Measurements from ENCODE around the gene ODF2.
"Not testable (repeated sequence)": the region's sequence is repeated elsewhere in the genome, so short reads cannot be mapped to it uniquely, and the experiment has no call there.

Gene ODF2

GRCh38 chr9:128409978-128410377 is 45.8 kb upstream of the ODF2 start:
- H3K27me3 ChIP-seq (ENCODE audit: control insufficient read depth, insufficient read depth, low read length): no peaks in the 10 kb centered on the region
- H3K36me3 ChIP-seq (ENCODE audit: control insufficient read depth, insufficient read depth, low read length): no peaks in the 10 kb centered on the region
- H3K79me2 ChIP-seq: no peaks in the 10 kb centered on the region
- no peak overlapping the region for H3K9ac ChIP-seq
- no peaks in the 10 kb centered on the region for H3K9me3 ChIP-seq (ENCODE audit: control insufficient read depth, low read length)
- no peak overlapping the region for H3K4me2 ChIP-seq (ENCODE audit: low read length)
- H2AFZ ChIP-seq: no peak overlapping the region
- no peak overlapping the region for H3K27ac ChIP-seq
- TF ChIP-seq CTCF (IDR thresholded peaks at IDR 0.05): no peak
- no peak overlapping the region for H3K4me3 ChIP-seq (ENCODE audit: low read depth, low read length)
- H3K4me1 ChIP-seq: no peaks in the 10 kb centered on the region

GRCh38 chr9:128411364-128412119 is 44.3 kb upstream of the ODF2 start:
- Histone ChIP-seq H3K9me3 (ENCODE audit: control insufficient read depth, low read length) (no peaks in the 10 kb centered on the region), H3K9ac (no peak overlapping the region), H3K27me3 (ENCODE audit: control insufficient read depth, insufficient read depth, low read length) (no peaks in the 10 kb centered on the region), H3K27ac (no peak overlapping the region), H3K4me2 (ENCODE audit: low read length) (no peak overlapping the region), H3K4me3 (ENCODE audit: low read depth, low read length) (no peak overlapping the region), H2AFZ (no peak overlapping the region), H3K79me2 (no peaks in the 10 kb centered on the region), H3K4me1 (peaks cover 3% of the 10 kb centered on the region), H3K36me3 (ENCODE audit: control insufficient read depth, insufficient read depth, low read length) (no peaks in the 10 kb centered on the region)
- no peak for TF ChIP-seq CTCF (IDR thresholded peaks at IDR 0.05)

- peak; percentile 25 for TF ChIP-seq CTCF (IDR thresholded peaks at IDR 0.05)
- Histone ChIP-seq H3K4me2 (ENCODE audit: low read length) (no peak overlapping the region), H3K4me3 (ENCODE audit: low read depth, low read length) (no peak overlapping the region), H3K9me3 (ENCODE audit: control insufficient read depth, low read length) (no peaks in the 10 kb centered on the region), H2AFZ (no peak overlapping the region), H3K4me1 (peaks cover 3% of the 10 kb centered on the region), H3K27ac (no peak overlapping the region), H3K9ac (no peak overlapping the region), H3K36me3 (ENCODE audit: control insufficient read depth, insufficient read depth, low read length) (no peaks in the 10 kb centered on the region), H3K27me3 (ENCODE audit: control insufficient read depth, insufficient read depth, low read length) (no peaks in the 10 kb centered on the region), H3K79me2 (no peaks in the 10 kb centered on the region)
Observed at GRCh38 chr9:128412120-128412790, 43.6 kb upstream of the ODF2 start.

GRCh38 chr9:128413728-128414127 is 42.1 kb upstream of the ODF2 start:
- H3K79me2 ChIP-seq; H3K36me3 ChIP-seq (ENCODE audit: control insufficient read depth, insufficient read depth, low read length); H2AFZ ChIP-seq; H3K27me3 ChIP-seq (ENCODE audit: control insufficient read depth, insufficient read depth, low read length); H3K4me1 ChIP-seq; H3K4me3 ChIP-seq (ENCODE audit: low read depth, low read length); H3K27ac ChIP-seq; H3K4me2 ChIP-seq (ENCODE audit: low read length); H3K9ac ChIP-seq; H3K9me3 ChIP-seq (ENCODE audit: control insufficient read depth, low read length): not testable (repeated sequence)

GRCh38 chr9:128414461-128414860 is 41.3 kb upstream of the ODF2 start:
- Histone ChIP-seq H2AFZ (no peak overlapping the region), H3K4me2 (ENCODE audit: low read length) (no peak overlapping the region), H3K4me1 (peaks cover 7% of the 10 kb centered on the region), H3K27ac (no peak overlapping the region), H3K9me3 (ENCODE audit: control insufficient read depth, low read length) (no peaks in the 10 kb centered on the region), H3K27me3 (ENCODE audit: control insufficient read depth, insufficient read depth, low read length) (no peaks in the 10 kb centered on the region), H3K79me2 (no peaks in the 10 kb centered on the region), H3K9ac (no peak overlapping the region), H3K4me3 (ENCODE audit: low read depth, low read length) (no peak overlapping the region), H3K36me3 (ENCODE audit: control insufficient read depth, insufficient read depth, low read length) (no peaks in the 10 kb centered on the region)
- TF ChIP-seq CTCF (IDR thresholded peaks at IDR 0.05): no peak
